WI38 (cell line): ENCODE results near the gene TTLL11.

ENCODE experiments used
- H3K4me3 ChIP-seq: 2 replicates; pipeline ENCODE4 v1.5.1; 2011; ENCODE audit warnings: low read depth, mild to moderate bottlenecking, control low read depth, low read length
- TF ChIP-seq, protein P1 (sequence below): IDR thresholded peaks from 2 replicates; pipeline ENCODE4 v1.5.1; 2012; ENCODE audit warnings: low read depth, mild to moderate bottlenecking, control low read depth, low read length

Gene TTLL11

DNA sequence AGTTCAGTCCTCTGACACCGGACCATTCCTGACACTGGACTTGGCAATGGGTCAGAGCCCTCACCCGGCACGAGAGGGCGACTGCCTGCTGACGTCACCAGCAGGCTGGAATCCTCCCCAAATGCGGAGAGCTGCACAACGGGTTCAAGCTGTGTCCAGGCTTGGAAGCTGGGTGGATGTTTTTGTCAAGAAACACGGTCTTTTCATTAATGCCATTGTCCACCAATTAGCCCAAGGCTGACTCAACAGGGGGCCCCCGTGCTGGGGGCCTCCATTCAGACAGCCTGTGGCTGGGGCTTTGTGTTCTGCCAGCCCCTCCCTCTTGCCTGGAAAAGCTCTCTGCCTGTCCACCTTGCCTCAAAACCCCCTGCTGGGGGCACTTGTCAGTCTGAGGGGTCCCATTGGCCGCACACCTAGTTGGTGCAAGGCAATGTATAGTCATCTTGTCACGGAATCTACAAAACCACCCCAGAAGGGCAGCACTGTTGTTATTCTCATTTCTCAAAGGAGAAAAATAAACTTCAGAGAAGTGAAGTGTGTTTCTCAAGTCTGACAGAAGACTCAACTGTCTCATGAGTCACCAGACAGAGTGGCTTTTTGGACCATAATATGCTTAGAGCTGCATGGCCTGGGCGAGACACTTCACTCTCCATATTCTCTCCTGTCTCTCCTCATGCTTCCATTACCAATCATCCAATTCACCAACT, 41.9 kb upstream of the TTLL11 start:
- TF ChIP-seq, protein P1, sequence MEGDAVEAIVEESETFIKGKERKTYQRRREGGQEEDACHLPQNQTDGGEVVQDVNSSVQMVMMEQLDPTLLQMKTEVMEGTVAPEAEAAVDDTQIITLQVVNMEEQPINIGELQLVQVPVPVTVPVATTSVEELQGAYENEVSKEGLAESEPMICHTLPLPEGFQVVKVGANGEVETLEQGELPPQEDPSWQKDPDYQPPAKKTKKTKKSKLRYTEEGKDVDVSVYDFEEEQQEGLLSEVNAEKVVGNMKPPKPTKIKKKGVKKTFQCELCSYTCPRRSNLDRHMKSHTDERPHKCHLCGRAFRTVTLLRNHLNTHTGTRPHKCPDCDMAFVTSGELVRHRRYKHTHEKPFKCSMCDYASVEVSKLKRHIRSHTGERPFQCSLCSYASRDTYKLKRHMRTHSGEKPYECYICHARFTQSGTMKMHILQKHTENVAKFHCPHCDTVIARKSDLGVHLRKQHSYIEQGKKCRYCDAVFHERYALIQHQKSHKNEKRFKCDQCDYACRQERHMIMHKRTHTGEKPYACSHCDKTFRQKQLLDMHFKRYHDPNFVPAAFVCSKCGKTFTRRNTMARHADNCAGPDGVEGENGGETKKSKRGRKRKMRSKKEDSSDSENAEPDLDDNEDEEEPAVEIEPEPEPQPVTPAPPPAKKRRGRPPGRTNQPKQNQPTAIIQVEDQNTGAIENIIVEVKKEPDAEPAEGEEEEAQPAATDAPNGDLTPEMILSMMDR, result no peak
- no peak overlapping the region for H3K4me3 ChIP-seq

DNA sequence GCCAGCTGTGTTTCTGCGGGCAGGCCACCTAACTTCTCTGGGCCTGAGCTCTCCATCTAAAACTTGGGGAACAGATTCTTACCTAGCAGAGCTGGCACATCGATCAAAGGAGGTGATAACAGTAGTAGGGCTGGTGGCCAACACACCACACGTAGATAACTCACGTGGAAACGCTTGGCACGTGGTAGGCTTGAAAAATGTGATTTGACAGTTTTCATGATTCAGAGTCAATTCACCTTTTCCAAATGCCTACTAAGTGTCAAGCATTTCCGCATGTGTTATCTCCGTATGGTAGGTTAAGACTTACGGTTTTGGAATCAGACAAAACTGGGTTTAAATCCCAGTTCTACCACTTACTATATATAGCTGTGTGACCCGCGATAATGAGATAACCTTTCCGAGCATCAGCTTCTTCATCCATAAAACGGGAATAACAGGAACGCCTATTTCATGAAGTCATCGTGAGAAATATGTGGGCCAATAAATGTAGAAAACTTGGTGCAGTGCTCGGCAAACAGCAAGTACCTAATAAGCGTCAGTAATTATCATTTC, 41.0 kb upstream of the TTLL11 start:
- H3K4me3 ChIP-seq, result no peak overlapping the region
- TF ChIP-seq, protein P1, result no peak

DNA sequence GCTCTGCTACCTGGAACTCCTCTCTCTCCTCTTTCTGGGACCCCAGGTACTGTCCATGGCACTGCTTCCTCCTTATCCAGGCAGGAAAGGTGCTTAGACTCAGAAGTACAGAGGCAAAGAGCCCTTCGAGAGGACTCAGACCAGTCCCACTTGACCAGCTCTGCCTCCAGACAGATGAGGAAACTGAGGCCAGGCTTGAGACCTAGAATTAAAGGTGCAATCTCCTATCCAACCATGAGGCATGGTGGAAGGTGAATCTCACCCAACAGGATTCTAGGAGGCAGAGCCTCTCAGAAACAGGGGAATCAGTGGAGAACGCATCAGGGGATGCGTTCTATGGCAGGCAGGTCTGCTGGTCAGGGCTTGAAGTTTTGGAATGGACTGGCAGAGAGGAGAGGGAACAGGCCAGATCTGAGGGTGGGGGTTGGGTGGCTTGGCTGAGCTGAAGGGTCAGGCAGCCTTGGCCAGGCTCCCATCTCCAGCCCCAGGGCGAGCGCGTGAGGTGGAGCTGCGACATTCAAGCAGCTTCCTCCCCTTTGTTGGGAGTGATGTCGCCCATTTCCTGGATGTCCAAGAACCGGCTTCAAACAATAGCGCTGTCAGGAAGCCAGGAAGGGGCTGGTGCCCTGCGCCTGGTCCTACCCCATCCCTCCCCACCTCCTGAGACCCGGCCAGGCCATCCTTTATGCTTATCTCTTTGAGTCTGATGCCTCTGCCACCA, 40.3 kb upstream of the TTLL11 start:
- TF ChIP-seq, protein P1, result no peak
- H3K4me3 ChIP-seq, result no peak overlapping the region

DNA sequence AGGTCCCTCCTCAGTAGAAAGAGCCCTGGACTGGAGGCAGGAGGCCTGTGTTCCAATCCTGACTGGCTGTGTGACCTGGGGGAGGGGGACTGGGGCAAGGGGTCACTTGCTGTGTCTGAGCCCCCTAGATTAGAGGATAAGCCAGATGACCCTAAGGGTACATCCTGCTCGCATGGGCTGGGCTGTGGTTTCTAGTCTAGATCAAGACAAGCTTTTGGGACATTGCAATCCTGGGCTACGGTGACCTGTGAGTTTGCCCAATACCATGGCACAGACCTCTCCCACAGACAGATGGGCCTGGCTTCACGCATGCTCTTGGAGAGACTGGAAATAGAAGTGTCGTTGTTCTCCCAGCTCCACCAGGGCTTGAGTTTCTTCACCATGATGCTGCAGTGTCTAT, 39.4 kb upstream of the TTLL11 start:
- TF ChIP-seq, protein P1, result no peak
- no peak overlapping the region for H3K4me3 ChIP-seq

DNA sequence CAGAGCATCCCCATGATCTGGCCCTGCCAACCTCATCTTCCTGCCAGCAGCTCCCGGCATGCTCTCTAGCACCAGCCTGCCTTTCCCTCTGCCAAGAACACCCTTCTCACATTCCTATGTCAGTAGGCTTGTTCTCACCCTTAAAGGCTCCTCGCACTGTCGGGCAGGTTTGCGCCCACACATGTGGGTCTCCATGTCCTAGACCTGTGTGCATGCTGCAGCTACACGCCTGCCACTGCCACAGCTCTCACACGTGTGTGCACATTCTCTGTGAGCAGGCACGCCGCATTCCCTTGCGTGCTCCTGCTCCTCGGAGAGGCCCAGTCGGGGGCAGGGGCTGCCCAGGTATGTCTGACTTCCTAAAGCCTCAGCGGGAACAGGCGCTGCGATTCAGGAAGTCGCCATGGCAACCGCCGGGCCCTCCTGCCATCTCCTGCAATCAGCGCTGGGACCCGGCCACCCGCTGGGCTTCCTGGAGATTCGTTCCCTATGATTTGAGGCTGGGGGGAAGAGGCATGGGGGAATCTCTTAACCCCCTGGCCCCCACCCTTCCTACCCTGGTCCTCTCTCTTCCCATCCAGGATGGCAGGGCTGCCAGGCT, 38.4 kb upstream of the TTLL11 start:
- TF ChIP-seq, protein P1, result no peak
- no peak overlapping the region for H3K4me3 ChIP-seq

DNA sequence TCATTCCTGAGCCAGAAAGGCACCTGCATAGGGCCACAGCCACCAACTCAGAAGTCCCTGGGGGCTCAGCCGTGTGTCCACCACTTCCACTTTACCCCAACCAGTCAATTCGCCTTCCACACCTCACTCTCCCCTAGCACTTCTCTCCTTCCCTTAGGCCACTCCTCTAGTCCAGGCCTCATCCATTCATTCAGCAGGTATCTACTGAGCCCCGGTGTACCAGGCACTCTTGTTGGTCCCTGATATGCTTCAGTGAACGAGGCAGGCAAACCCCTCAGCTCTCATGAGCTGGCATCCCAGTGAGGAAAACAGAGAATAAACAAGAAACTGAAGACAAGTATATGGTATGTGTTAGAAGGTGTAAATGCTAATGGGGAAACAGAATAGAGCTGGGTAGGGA, 37.7 kb upstream of the TTLL11 start:
- TF ChIP-seq, protein P1, result no peak
- H3K4me3 ChIP-seq, result no peak overlapping the region

DNA sequence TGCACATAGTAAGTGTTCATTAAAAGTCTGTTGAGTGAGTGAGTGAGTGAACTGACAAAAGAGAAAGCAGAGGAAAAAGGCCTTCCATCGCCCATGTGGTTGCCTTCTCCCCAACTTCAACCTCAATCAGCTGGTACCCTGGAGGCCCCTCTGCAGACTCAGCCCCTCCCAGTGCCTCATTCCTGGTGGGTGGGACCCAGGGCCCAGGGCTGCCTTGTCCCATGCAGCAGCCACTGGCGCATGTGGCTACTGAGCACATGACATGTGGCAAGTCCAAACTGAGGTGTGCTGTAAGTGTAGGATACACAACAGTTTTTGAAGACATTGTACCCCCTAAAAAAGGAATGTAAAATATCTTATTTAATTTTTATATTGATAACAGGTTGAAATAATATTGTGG, 36.9 kb upstream of the TTLL11 start:
- TF ChIP-seq, protein P1, result no peak
- no peak overlapping the region for H3K4me3 ChIP-seq
